ENCODE measurements around the gene C11orf58.

Gene C11orf58

GRCh38 chr11:16801288-16801980 lies 63.0 kb downstream of the C11orf58 start:
- DNase-seq, result no peak

- no peak for DNase-seq
Observed at GRCh38 chr11:16804104-16804947, 65.9 kb downstream of the C11orf58 start.

- DNase-seq, result no peak
Observed at GRCh38 chr11:16805938-16806337, 67.5 kb downstream of the C11orf58 start.

GRCh38 chr11:16806791-16807190 lies 68.3 kb downstream of the C11orf58 start:
- DNase-seq, result peak in 26 of 58 donors; percentile 6 to 80 (median 30)

- peak in 1 of 58 donors; percentile 17 for DNase-seq
Observed at GRCh38 chr11:16807306-16807705, 68.9 kb downstream of the C11orf58 start.

All from anterior cingulate cortex (tissue), 58 donors.